ENCODE data around the gene TKTL1. TPM values are rescaled to one million over a fixed set of nuclear protein-coding genes. Genes with fewer than 3 reads are reported as not detected.
"Not testable (repeated sequence)": the region's sequence is repeated elsewhere in the genome, so short reads cannot be mapped to it uniquely, and the experiment has no call there.

The TKTL1 gene, protein sequence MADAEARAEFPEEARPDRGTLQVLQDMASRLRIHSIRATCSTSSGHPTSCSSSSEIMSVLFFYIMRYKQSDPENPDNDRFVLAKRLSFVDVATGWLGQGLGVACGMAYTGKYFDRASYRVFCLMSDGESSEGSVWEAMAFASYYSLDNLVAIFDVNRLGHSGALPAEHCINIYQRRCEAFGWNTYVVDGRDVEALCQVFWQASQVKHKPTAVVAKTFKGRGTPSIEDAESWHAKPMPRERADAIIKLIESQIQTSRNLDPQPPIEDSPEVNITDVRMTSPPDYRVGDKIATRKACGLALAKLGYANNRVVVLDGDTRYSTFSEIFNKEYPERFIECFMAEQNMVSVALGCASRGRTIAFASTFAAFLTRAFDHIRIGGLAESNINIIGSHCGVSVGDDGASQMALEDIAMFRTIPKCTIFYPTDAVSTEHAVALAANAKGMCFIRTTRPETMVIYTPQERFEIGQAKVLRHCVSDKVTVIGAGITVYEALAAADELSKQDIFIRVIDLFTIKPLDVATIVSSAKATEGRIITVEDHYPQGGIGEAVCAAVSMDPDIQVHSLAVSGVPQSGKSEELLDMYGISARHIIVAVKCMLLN
- 0.14 TPM in 1 of 2 replicates, not detected in the other for polyA plus RNA-seq
- polyA minus RNA-seq: not detected in 2 replicates

DNA sequence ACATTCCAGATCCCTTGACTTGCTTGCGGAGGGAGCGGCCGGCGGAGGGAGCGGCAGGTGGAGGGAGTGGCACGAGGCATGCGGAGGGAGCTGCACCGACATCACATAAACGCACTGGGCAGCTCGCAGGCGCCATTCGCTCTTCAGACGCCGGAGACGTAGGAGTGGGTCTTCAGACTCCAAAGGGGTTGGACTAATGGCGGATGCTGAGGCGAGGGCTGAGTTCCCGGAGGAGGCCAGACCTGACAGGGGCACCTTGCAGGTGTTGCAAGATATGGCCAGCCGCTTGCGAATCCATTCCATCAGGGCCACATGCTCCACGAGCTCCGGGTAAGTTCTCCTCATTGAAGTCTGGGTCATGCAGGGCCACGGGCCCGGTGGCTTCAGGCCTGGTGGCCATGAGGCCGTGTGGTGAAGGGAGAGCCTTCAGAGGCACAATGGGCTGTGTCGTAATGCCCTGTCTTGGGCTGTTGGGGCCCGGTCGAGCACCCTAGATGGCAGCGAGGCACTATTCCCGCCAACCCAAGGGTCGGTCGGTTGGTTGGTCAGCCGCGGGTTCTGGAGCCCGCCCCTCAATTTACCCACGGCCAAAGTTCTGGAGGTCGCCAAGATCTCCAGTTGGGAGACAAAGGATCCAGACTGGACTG, at the start of gene TKTL1:
TSS of gene TKTL1 (plus strand) at position 132 of the 647 bp plus-strand sequence. CDS start at position 197, 65 bp downstream.
- Histone ChIP-seq H3K9ac (ENCODE audit: low read length) (no peak within 1 kb of the TSS), H3K9me2 (ENCODE audit: insufficient read depth, low read length) (no peaks in the 10 kb centered on the region), H4K20me1 (ENCODE audit: insufficient read depth) (no peaks in the 10 kb centered on the region), H3K27ac (ENCODE audit: low read length) (no peak within 1 kb of the TSS), H3K79me2 (replicated peaks; ENCODE audit: insufficient read depth, low read length) (no peaks in the 10 kb centered on the region), H3K36me3 (ENCODE audit: insufficient read depth, low read length) (no peaks in the 10 kb centered on the region), H3K9me3 (ENCODE audit: low read length) (no peaks in the 10 kb centered on the region), H3K4me2 (ENCODE audit: low read length) (no peak within 1 kb of the TSS), H2AFZ (ENCODE audit: low read depth, low read length) (no peak within 1 kb of the TSS), H3F3A (ENCODE audit: insufficient read depth, low read length, poor library complexity, severe bottlenecking) (no peaks in the 10 kb centered on the region), H3K27me3 (ENCODE audit: insufficient read depth, low read depth, low read length) (no peaks in the 10 kb centered on the region), H3K4me3 (ENCODE audit: low read length) (no peak within 1 kb of the TSS)
- TF ChIP-seq SMC3 (conservative IDR thresholded peaks at IDR 0.05; ENCODE audit: poor library complexity): no peak
- TF ChIP-seq EZH2 (IDR thresholded peaks at IDR 0.05; ENCODE audit: borderline replicate concordance, insufficient read depth, low read length, poor library complexity, severe bottlenecking): no peak
- TF ChIP-seq, protein P1, sequence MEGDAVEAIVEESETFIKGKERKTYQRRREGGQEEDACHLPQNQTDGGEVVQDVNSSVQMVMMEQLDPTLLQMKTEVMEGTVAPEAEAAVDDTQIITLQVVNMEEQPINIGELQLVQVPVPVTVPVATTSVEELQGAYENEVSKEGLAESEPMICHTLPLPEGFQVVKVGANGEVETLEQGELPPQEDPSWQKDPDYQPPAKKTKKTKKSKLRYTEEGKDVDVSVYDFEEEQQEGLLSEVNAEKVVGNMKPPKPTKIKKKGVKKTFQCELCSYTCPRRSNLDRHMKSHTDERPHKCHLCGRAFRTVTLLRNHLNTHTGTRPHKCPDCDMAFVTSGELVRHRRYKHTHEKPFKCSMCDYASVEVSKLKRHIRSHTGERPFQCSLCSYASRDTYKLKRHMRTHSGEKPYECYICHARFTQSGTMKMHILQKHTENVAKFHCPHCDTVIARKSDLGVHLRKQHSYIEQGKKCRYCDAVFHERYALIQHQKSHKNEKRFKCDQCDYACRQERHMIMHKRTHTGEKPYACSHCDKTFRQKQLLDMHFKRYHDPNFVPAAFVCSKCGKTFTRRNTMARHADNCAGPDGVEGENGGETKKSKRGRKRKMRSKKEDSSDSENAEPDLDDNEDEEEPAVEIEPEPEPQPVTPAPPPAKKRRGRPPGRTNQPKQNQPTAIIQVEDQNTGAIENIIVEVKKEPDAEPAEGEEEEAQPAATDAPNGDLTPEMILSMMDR (IDR thresholded peaks at IDR 0.05; ENCODE audit: poor library complexity, severe bottlenecking): no peak

DNA sequence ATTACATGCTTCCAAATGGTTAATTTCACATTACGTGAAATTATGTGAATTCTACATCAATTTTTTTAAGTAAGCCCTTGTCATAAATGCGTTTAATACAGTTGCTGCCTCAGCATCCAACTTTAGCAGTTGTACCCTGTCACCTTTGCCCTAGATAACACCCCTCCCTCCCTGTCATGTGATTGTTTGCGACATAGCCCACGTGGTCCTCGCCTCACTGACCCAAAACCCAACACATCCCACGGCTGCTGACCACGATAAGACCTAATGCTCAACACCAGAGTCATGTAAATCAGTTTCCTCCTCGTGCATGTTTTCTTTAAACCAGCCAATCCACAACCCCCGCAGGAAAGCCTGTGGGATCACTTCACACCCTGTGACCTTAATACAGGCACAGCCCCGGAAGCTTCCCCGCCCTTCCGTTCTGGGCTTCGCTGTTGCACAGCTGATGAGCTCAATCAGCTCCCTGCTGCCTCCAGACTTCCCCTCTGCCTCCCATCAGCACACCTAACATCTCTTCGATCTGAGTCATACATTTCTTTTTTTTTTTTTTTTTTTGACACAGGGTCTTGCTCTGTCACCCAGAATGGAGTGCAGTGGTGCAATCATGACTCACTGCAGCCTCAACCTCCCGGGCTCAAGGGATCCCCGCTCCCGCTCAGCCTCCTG, 48.1 kb upstream of the TKTL1 start:
- H2AFZ ChIP-seq (ENCODE audit: low read depth, low read length); H3K9me3 ChIP-seq (ENCODE audit: low read length); H3K4me2 ChIP-seq (ENCODE audit: low read length); H3K9ac ChIP-seq (ENCODE audit: low read length); H3K79me2 ChIP-seq (replicated peaks; ENCODE audit: insufficient read depth, low read length); H3K4me3 ChIP-seq (ENCODE audit: low read length); H4K20me1 ChIP-seq (ENCODE audit: insufficient read depth); H3K36me3 ChIP-seq (ENCODE audit: insufficient read depth, low read length); H3K9me2 ChIP-seq (ENCODE audit: insufficient read depth, low read length); H3F3A ChIP-seq (ENCODE audit: insufficient read depth, low read length, poor library complexity, severe bottlenecking); H3K27ac ChIP-seq (ENCODE audit: low read length); H3K27me3 ChIP-seq (ENCODE audit: insufficient read depth, low read depth, low read length): not testable (repeated sequence)

DNA sequence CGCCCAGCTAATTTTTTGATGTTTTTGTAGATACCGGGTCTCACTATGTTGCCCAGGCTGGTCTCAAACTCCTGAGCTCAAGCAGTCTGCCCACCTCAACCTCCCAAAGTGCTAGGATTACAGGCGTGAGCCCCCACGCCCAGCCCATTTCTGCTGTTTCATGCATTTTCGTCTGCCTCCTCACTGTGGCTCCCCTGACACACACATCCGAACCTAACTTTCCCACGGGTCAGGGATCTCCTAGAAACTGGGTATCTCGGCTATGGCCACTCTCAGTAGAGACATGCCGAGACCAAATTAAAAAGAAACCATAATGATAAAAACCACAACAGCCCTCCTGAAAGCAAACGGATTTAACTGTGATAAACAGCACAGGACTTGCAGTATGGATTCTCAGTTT, 47.5 kb upstream of the TKTL1 start:
- H3K79me2 ChIP-seq (replicated peaks; ENCODE audit: insufficient read depth, low read length); H3K4me3 ChIP-seq (ENCODE audit: low read length); H3K27me3 ChIP-seq (ENCODE audit: insufficient read depth, low read depth, low read length); H2AFZ ChIP-seq (ENCODE audit: low read depth, low read length); H3K36me3 ChIP-seq (ENCODE audit: insufficient read depth, low read length); H3F3A ChIP-seq (ENCODE audit: insufficient read depth, low read length, poor library complexity, severe bottlenecking); H3K9me3 ChIP-seq (ENCODE audit: low read length); H3K9me2 ChIP-seq (ENCODE audit: insufficient read depth, low read length); H3K27ac ChIP-seq (ENCODE audit: low read length); H3K4me2 ChIP-seq (ENCODE audit: low read length); H3K9ac ChIP-seq (ENCODE audit: low read length); H4K20me1 ChIP-seq (ENCODE audit: insufficient read depth): not testable (repeated sequence)

DNA sequence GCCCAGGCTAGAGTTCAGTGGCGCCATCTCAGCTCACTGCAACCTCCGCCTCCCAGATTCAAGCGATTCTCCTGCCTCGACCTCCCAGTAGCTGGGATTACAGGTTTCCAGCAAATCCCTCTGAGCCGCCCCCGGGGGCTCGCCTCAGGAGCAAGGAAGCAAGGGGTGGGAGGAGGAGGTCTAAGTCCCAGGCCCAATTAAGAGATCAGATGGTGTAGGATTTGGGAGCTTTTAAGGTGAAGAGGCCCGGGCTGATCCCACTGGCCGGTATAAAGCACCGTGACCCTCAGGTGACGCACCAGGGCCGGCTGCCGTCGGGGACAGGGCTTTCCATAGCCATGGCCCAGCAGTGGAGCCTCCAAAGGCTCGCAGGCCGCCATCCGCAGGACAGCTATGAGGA, 38.3 kb upstream of the TKTL1 start, which contains the start of gene OPN1MW3:
TSS of gene OPN1MW3 (plus strand) at position 301 of the 400 bp plus-strand sequence. CDS start at position 339, 38 bp downstream.
- not testable (repeated sequence) for H4K20me1 ChIP-seq (ENCODE audit: insufficient read depth); H3K4me3 ChIP-seq (ENCODE audit: low read length); H3F3A ChIP-seq (ENCODE audit: insufficient read depth, low read length, poor library complexity, severe bottlenecking); H3K9ac ChIP-seq (ENCODE audit: low read length); H3K9me2 ChIP-seq (ENCODE audit: insufficient read depth, low read length); H3K9me3 ChIP-seq (ENCODE audit: low read length); H3K4me2 ChIP-seq (ENCODE audit: low read length); H2AFZ ChIP-seq (ENCODE audit: low read depth, low read length); H3K79me2 ChIP-seq (replicated peaks; ENCODE audit: insufficient read depth, low read length); H3K27ac ChIP-seq (ENCODE audit: low read length); H3K36me3 ChIP-seq (ENCODE audit: insufficient read depth, low read length); H3K27me3 ChIP-seq (ENCODE audit: insufficient read depth, low read depth, low read length)

DNA sequence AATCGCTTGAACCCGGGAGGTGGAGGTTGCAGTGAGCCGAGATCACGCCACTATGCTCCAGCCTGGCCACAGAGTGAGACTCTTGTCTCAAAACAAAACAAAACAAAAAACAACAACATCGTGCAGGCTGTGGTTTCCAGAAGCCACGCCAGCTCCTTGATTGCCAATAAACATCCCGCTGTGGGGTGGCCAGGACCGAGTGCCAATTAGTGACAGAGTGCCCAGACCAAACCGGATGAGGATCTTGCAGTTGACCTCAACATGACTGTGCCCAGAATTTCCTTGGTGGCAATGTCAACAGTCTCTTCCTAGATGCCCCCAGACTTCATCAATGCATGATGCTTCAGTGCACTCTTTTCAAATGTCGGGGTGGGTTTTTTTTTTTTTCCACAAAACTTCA, 36.9 kb upstream of the TKTL1 start:
- H4K20me1 ChIP-seq (ENCODE audit: insufficient read depth); H3K36me3 ChIP-seq (ENCODE audit: insufficient read depth, low read length); H3K9me3 ChIP-seq (ENCODE audit: low read length); H3F3A ChIP-seq (ENCODE audit: insufficient read depth, low read length, poor library complexity, severe bottlenecking); H3K9me2 ChIP-seq (ENCODE audit: insufficient read depth, low read length); H3K27me3 ChIP-seq (ENCODE audit: insufficient read depth, low read depth, low read length); H3K79me2 ChIP-seq (replicated peaks; ENCODE audit: insufficient read depth, low read length); H3K4me2 ChIP-seq (ENCODE audit: low read length); H3K27ac ChIP-seq (ENCODE audit: low read length); H3K4me3 ChIP-seq (ENCODE audit: low read length); H2AFZ ChIP-seq (ENCODE audit: low read depth, low read length); H3K9ac ChIP-seq (ENCODE audit: low read length): not testable (repeated sequence)

DNA sequence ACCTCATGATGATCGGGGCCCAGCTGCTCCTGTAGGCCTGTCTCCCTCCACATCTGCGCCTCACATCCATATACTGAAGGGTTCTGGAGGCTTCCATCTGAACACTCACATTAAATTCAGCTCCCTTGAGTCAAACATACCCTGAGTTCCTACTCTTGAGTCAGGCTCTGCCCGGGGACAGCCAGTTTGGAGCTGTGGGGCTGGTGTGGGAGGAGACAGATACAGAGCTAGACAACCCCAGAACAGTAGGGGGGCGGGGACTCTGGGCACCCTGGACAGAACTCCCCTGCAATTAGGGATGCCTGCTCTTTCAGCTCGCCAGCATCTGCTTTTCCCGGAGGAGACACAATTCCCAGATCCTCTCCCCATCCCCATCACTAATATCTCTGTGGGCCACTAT, 32.5 kb upstream of the TKTL1 start:
- not testable (repeated sequence) for H3K4me2 ChIP-seq (ENCODE audit: low read length); H3F3A ChIP-seq (ENCODE audit: insufficient read depth, low read length, poor library complexity, severe bottlenecking); H4K20me1 ChIP-seq (ENCODE audit: insufficient read depth); H3K9me3 ChIP-seq (ENCODE audit: low read length); H3K4me3 ChIP-seq (ENCODE audit: low read length); H3K9ac ChIP-seq (ENCODE audit: low read length); H3K27ac ChIP-seq (ENCODE audit: low read length); H3K36me3 ChIP-seq (ENCODE audit: insufficient read depth, low read length); H3K79me2 ChIP-seq (replicated peaks; ENCODE audit: insufficient read depth, low read length); H3K9me2 ChIP-seq (ENCODE audit: insufficient read depth, low read length); H2AFZ ChIP-seq (ENCODE audit: low read depth, low read length); H3K27me3 ChIP-seq (ENCODE audit: insufficient read depth, low read depth, low read length)

All from neural cell (in vitro differentiated cells).